ENCODE measurements around the gene PSPC1.
"Not testable (repeated sequence)": the region's sequence is repeated elsewhere in the genome, so short reads cannot be mapped to it uniquely, and the experiment has no call there.

Gene PSPC1

GRCh38 chr13:19763618-19764017 lies 19.1 kb downstream of the PSPC1 start:
- DNase-seq, result no peak

- peak; percentile 51 for DNase-seq
These were observed 23.1 kb downstream of the PSPC1 start for GRCh38 chr13:19759669-19760068.

- DNase-seq, result no peak
These were observed 40.1 kb downstream of the PSPC1 start for GRCh38 chr13:19742643-19743042.

- no peak for DNase-seq
These were observed 44.7 kb downstream of the PSPC1 start for GRCh38 chr13:19737844-19738557.

GRCh38 chr13:19726611-19727010 lies 56.1 kb downstream of the PSPC1 start:
- no peak for DNase-seq

GRCh38 chr13:19725320-19725719 lies 57.4 kb downstream of the PSPC1 start:
- DNase-seq, result no peak

- DNase-seq, result no peak
These were observed 62.7 kb downstream of the PSPC1 start for GRCh38 chr13:19720039-19720438.

- DNase-seq, result peak; percentile 79
These were observed 69.4 kb downstream of the PSPC1 start for GRCh38 chr13:19713186-19713965.

- DNase-seq, result not testable (repeated sequence)
These were observed 73.0 kb downstream of the PSPC1 start for GRCh38 chr13:19709782-19710181.

GRCh38 chr13:19709039-19709438 lies 73.7 kb downstream of the PSPC1 start:
- not testable (repeated sequence) for DNase-seq

- DNase-seq, result not testable (repeated sequence)
These were observed 78.5 kb downstream of the PSPC1 start for GRCh38 chr13:19704256-19704655.

- peak; percentile 9 for DNase-seq
These were observed 81.1 kb downstream of the PSPC1 start for GRCh38 chr13:19701619-19702018.

- DNase-seq, result not testable (repeated sequence)
These were observed 81.8 kb downstream of the PSPC1 start for GRCh38 chr13:19700963-19701362.

- no peak for DNase-seq
These were observed 86.9 kb downstream of the PSPC1 start for GRCh38 chr13:19695829-19696228.

- no peak for DNase-seq
These were observed 87.3 kb downstream of the PSPC1 start for GRCh38 chr13:19695428-19695827.

- DNase-seq, result peak; percentile 19
These were observed 91.3 kb downstream of the PSPC1 start for GRCh38 chr13:19691447-19691846.

GRCh38 chr13:19685437-19685836 lies 97.3 kb downstream of the PSPC1 start:
- DNase-seq, result no peak

GRCh38 chr13:19685034-19685433 lies 97.7 kb downstream of the PSPC1 start:
- no peak for DNase-seq

GRCh38 chr13:19681517-19681916 lies 101.2 kb downstream of the PSPC1 start:
- no peak for DNase-seq

- DNase-seq, result peak; percentile 44
These were observed 102.0 kb downstream of the PSPC1 start for GRCh38 chr13:19680751-19681150.

- no peak for DNase-seq
These were observed 106.6 kb downstream of the PSPC1 start for GRCh38 chr13:19676168-19676567.

- no peak for DNase-seq
These were observed 107.8 kb downstream of the PSPC1 start for GRCh38 chr13:19674898-19675297.

GRCh38 chr13:19673473-19674430 lies 109.0 kb downstream of the PSPC1 start:
- DNase-seq, result no peak

Data from EL (cell line).